ENCODE measurements around the gene DNAH5.

The DNAH5 gene

DNA sequence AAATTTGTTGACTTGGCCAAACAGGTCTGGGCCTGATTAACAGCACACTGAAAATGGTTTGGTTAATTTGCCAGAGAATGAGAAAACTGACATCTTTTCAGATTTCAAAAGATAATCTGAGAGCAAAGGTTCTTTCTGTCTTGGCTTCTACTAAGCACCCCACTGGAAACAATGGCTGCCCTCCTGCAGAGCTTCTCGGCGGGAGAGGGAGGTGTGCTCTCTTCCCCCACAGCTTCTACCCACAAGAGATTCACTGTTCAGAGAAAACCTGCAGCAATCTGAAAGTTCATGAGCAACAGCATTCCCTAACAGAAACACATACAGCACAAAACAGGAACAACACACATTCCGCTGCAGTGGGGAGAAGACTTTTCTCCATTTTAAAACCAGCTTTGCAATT lies 3.0 kb downstream of the DNAH5 start:
- TF ChIP-seq, protein P1, sequence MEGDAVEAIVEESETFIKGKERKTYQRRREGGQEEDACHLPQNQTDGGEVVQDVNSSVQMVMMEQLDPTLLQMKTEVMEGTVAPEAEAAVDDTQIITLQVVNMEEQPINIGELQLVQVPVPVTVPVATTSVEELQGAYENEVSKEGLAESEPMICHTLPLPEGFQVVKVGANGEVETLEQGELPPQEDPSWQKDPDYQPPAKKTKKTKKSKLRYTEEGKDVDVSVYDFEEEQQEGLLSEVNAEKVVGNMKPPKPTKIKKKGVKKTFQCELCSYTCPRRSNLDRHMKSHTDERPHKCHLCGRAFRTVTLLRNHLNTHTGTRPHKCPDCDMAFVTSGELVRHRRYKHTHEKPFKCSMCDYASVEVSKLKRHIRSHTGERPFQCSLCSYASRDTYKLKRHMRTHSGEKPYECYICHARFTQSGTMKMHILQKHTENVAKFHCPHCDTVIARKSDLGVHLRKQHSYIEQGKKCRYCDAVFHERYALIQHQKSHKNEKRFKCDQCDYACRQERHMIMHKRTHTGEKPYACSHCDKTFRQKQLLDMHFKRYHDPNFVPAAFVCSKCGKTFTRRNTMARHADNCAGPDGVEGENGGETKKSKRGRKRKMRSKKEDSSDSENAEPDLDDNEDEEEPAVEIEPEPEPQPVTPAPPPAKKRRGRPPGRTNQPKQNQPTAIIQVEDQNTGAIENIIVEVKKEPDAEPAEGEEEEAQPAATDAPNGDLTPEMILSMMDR (conservative IDR thresholded peaks at IDR 0.05; ENCODE audit: low read length) = no peak

DNA sequence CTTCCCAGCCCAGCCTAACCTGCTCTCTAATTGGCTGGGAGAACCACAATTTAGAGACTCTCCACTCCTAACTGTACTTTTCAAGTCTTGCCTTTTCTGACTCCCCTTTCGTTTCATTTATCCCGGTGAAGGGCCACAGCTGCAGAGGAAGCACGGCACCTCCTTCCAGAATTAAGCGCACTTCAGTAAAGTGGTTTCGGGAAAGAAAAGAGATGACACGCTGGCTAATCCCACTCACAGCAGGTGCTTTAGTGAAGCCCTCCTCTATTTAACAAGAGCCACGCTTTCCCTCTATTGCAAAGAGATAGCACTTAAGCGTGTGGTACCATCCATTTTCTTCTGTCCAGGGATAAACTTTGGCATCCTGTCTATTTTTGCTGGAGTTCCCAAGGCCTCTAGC lies 4.8 kb downstream of the DNAH5 start:
- TF ChIP-seq, protein P1 (conservative IDR thresholded peaks at IDR 0.05; ENCODE audit: low read length) = no peak
- DNase-seq (ENCODE audit: low read depth) = no peak
- H3K4me3 ChIP-seq (ENCODE audit: low read length) = no peak overlapping the region

More for the DNA sequence above, 3.0 kb downstream of the DNAH5 start:
- H3K4me3 ChIP-seq (ENCODE audit: low read length) = no peak overlapping the region
- no peak for DNase-seq (ENCODE audit: low read depth)

DNA sequence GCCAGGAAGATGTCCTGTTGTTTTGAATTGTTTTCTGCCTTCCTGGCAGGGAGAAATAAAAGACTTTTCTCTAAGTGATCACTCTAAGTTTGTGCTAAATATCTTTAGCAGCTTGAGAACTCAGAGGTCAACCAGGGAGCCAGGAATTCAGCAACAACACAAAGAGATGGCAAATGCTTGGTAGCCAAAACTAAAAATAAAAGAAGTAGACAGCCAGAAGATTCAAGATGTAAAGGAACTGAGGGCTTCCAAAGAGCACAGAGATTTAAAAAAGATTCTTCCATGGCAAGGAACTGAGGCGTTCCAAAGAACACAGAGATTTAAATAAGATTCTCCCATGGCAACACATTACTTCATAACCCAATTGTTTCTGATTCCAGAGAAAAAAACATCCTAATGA lies 9.6 kb downstream of the DNAH5 start:
- no peak overlapping the region for H3K4me3 ChIP-seq (ENCODE audit: low read length)
- TF ChIP-seq, protein P1 (conservative IDR thresholded peaks at IDR 0.05; ENCODE audit: low read length) = no peak
- DNase-seq (ENCODE audit: low read depth) = no peak

DNA sequence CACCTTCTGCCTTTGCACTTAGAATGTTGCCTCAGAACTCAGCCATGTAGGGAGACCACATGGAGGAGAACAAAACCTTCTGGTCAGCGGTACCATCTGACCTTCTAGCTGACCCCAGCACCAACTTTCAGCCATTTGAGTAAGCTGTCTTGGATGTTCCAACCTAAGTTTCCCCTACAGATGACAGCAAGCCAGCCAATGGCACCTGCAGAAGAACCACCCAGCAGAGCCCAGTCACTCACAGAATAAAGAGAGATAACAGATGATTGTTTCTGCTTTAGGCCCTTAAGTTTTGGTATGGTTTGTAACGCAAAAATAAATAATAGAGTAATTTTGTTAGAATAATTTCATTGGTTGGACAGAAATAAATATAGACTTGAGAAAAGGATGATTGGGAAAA lies 10.4 kb downstream of the DNAH5 start:
- no peak overlapping the region for H3K4me3 ChIP-seq (ENCODE audit: low read length)
- DNase-seq (ENCODE audit: low read depth) = no peak

DNA sequence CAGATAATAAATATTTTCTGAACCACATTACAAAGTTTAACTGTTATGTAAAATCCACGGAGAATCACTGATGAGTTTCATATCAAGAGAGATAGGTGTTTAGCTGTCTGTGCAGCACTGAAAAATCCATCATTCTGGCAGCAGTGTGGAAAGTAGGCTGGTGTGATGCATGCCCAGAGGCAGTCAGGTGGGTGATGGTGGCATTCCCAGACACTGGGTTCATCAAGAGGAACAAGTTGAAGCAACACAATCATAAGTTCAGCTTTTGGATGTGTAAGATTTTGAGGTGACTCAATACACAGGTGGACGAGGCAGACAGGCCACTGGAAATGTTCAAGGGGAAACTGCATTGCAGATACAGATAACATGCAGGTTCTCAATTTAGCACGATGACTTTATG lies 11.9 kb downstream of the DNAH5 start:
- no peak for DNase-seq (ENCODE audit: low read depth)
- TF ChIP-seq, protein P1 (conservative IDR thresholded peaks at IDR 0.05; ENCODE audit: low read length) = no peak
- H3K4me3 ChIP-seq (ENCODE audit: low read length) = no peak overlapping the region

More for the DNA sequence above, 10.4 kb downstream of the DNAH5 start:
- TF ChIP-seq, protein P1 (conservative IDR thresholded peaks at IDR 0.05; ENCODE audit: low read length) = no peak

DNA sequence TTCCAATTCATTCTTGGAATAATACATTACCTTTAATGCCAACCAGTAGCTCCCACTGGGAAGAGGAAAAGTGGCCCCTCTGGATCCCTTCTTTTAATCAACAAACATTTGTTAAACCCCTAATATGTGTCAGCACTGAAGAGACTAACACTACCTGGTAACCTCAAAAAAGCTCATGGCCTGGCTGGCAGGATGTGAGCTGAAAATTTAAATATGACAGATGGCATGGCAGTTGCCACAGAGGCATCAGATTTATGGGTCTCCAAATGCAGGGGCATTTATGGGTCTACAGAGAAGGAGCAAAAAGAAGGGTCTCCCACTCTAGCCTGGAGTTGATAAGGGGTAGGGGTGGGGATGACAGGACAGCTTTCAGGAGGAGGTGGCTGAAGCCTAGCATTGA lies 12.5 kb downstream of the DNAH5 start:
- H3K4me3 ChIP-seq (ENCODE audit: low read length) = no peak overlapping the region
- TF ChIP-seq, protein P1 (conservative IDR thresholded peaks at IDR 0.05; ENCODE audit: low read length) = no peak
- DNase-seq (ENCODE audit: low read depth) = no peak

DNA sequence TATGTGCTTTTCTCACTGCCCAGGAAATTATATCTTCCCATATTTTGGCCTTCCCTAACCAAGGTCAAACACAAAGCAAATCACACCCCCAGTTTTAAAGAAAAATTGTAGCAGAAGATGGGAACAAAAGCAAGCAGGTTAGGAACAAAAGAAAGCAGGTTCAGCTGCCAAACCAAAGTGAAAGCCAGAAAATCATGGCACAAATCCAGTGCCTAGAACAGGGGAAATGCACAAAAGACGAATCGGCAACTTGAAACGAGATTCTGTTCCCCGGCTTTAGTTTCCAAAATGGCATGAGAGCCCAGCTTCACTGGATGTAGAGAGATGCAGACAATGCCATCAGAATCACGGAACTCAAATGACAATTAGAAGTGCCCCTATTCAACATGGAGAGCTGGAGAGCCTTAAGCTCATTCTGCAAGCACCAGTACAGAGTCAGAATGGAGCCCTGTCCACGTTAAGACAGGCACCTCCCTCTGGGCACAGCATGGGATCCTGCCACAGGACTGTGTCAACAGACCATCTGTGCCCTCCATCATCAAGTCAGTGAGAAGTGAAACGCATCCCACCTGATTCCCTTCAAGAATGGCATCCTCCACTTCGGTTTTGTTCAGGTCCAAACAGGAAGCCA lies 13.8 kb downstream of the DNAH5 start:
- TF ChIP-seq, protein P1 (conservative IDR thresholded peaks at IDR 0.05; ENCODE audit: low read length) = no peak
- DNase-seq (ENCODE audit: low read depth) = no peak
- H3K4me3 ChIP-seq (ENCODE audit: low read length) = no peak overlapping the region
